Muscle of leg (tissue), 16 donors: ENCODE data around the gene ST7L. TPM values are rescaled to one million over a fixed set of nuclear protein-coding genes. Genes with fewer than 3 reads are reported as not detected.
"Not testable (repeated sequence)": the region's sequence is repeated elsewhere in the genome, so short reads cannot be mapped to it uniquely, and the experiment has no call there.

Source experiments
- DNase-seq: peaks from one replicate; pipeline ENCODE4 v3.0.0; 2013
- H3K27ac ChIP-seq: one replicate; pipeline ENCODE4 v1.5.1; 2013; ENCODE audit warnings: mild to moderate bottlenecking, low read length, control low read depth
- H3K27me3 ChIP-seq: one replicate; pipeline ENCODE4 v1.6.1; 2013; ENCODE audit warnings: low read length; ENCODE audit not compliant: control insufficient read depth, insufficient read depth
- H3K36me3 ChIP-seq: one replicate; pipeline ENCODE4 v1.6.1; 2013; ENCODE audit warnings: low read length; ENCODE audit not compliant: control insufficient read depth, insufficient read depth
- H3K4me1 ChIP-seq: one replicate; pipeline ENCODE4 v1.6.1; 2013; ENCODE audit warnings: low read length; ENCODE audit not compliant: control insufficient read depth, insufficient read depth
- H3K4me3 ChIP-seq: one replicate; pipeline ENCODE4 v1.5.1; 2013; ENCODE audit warnings: low read length, control low read depth
- H3K9me3 ChIP-seq: replicated peaks from 2 replicates; pipeline ENCODE4 v1.6.1; 2013; ENCODE audit warnings: low read depth, low read length; ENCODE audit not compliant: control insufficient read depth
- WGBS: methylation state at CpG from one replicate; pipeline ENCODE4 v1.1.5; 2013; ENCODE audit warnings: missing lambda C conversion rate; ENCODE audit not compliant: insufficient coverage; 5-methylcytosine and 5-hydroxymethylcytosine counted together
- long read RNA-seq, 11 donors: transcript quantifications; one replicate each; lab custom pipeline, GENCODE V29; 2026
- polyA plus RNA-seq, 8 donors: library from polyadenylated mRNA; unstranded; fragments of 120-200 nt; gene quantifications; one replicate each; pipeline versions ENCODE4 v1.2.1 to v1.2.3, GENCODE V29; 2013; ENCODE audit warnings: inconsistent platforms in 1 of 8, low replicate concordance in 1 of 8; ENCODE audit not compliant: insufficient read length in 8 of 8, insufficient read depth in 1 of 8
- total RNA-seq: library from RNA; stranded (reverse); fragments of 120-200 nt; gene quantifications from one replicate; pipeline ENCODE4 v1.2.4, GENCODE V29; 2013

The ST7L gene
- total RNA-seq (18.5 TPM), polyA plus RNA-seq (10 to 100 TPM; 14.6 to 20.8 (median 16.5) TPM)
- long read RNA-seq, donor 1, result 0 reads
- long read RNA-seq, donor 2, result 0 reads
- long read RNA-seq, donor 3, full-length matches to known transcripts, result 4 of 4 reads
- long read RNA-seq, donor 3, partial matches to known transcripts, result 0 of 4 reads
- long read RNA-seq, donor 3, other reads (novel, unspliced or antisense), result 0 of 4 reads
- long read RNA-seq, donor 4, partial matches to known transcripts, result 0 of 20 reads
- long read RNA-seq, donor 4, other reads (novel, unspliced or antisense), result 19 of 20 reads
- long read RNA-seq, donor 5, full-length matches to known transcripts, result 5 of 14 reads
- long read RNA-seq, donor 5, partial matches to known transcripts, result 9 of 14 reads
- long read RNA-seq, donor 5, other reads (novel, unspliced or antisense), result 0 of 14 reads
- long read RNA-seq, donor 6, full-length matches to known transcripts, result 2 of 13 reads
- long read RNA-seq, donor 6, partial matches to known transcripts, result 11 of 13 reads
- long read RNA-seq, donor 6, other reads (novel, unspliced or antisense), result 0 of 13 reads
- long read RNA-seq, donor 7, partial matches to known transcripts, result 0 of 4 reads
- long read RNA-seq, donor 7, other reads (novel, unspliced or antisense), result 0 of 4 reads
- long read RNA-seq, donor 8, full-length matches to known transcripts, result 2 of 2 reads
- long read RNA-seq, donor 8, partial matches to known transcripts, result 0 of 2 reads
- long read RNA-seq, donor 8, other reads (novel, unspliced or antisense), result 0 of 2 reads
- long read RNA-seq, donor 9, full-length matches to known transcripts, result 2 of 2 reads
- long read RNA-seq, donor 9, partial matches to known transcripts, result 0 of 2 reads
- long read RNA-seq, donor 9, other reads (novel, unspliced or antisense), result 0 of 2 reads
- long read RNA-seq, donor 10, full-length matches to known transcripts, result 3 of 11 reads
- long read RNA-seq, donor 10, partial matches to known transcripts, result 8 of 11 reads
- long read RNA-seq, donor 10, other reads (novel, unspliced or antisense), result 0 of 11 reads
- long read RNA-seq, donor 11, partial matches to known transcripts, result 166 of 168 reads
- long read RNA-seq, donor 11, other reads (novel, unspliced or antisense), result 0 of 168 reads

- Histone ChIP-seq H3K27me3 (no peaks in the 10 kb centered on the region), H3K4me3 (peak within 1 kb of the TSS; percentile 69), H3K36me3 (peaks cover 14% of the 10 kb centered on the region), H3K4me1 (peaks cover 13% of the 10 kb centered on the region), H3K27ac (peak within 1 kb of the TSS; percentile 98), H3K9me3 (no peaks in the 10 kb centered on the region)
- peak; percentile 94 for DNase-seq
- under 1% methylated on average over 44 of the region's 48 CpGs for WGBS
Observed at GRCh38 chr1:112618721-112619517, at the start of gene ST7L. TSS of gene ST7L (minus strand) at chr1:112619141. CDS start at chr1:112619113, 28 bp downstream.

GRCh38 chr1:112666946-112667345, 48.0 kb upstream of the ST7L start:
- no CpG with 5 or more reads among the region's 2 CpGs for WGBS

GRCh38 chr1:112665857-112666256, 46.9 kb upstream of the ST7L start:
- Histone ChIP-seq H3K9me3 (no peaks in the 10 kb centered on the region), H3K4me1 (no peaks in the 10 kb centered on the region), H3K27ac (no peak overlapping the region), H3K27me3 (no peaks in the 10 kb centered on the region), H3K4me3 (no peak overlapping the region), H3K36me3 (peaks cover 39% of the 10 kb centered on the region)
- 100% methylated on average over 1 of the region's 3 CpGs for WGBS
- no peak for DNase-seq

More at GRCh38 chr1:112666946-112667345, 48.0 kb upstream of the ST7L start:
- H3K4me3 ChIP-seq, result no peak overlapping the region
- H3K9me3 ChIP-seq, result no peaks in the 10 kb centered on the region
- peaks cover 36% of the 10 kb centered on the region for H3K36me3 ChIP-seq
- no peaks in the 10 kb centered on the region for H3K27me3 ChIP-seq
- H3K27ac ChIP-seq, result no peak overlapping the region
- H3K4me1 ChIP-seq, result no peaks in the 10 kb centered on the region
- DNase-seq, result no peak

GRCh38 chr1:112651205-112651604, 32.3 kb upstream of the ST7L start:
- no peaks in the 10 kb centered on the region for H3K4me1 ChIP-seq
- H3K27ac ChIP-seq, result no peak overlapping the region
- H3K9me3 ChIP-seq, result no peaks in the 10 kb centered on the region
- H3K27me3 ChIP-seq, result no peaks in the 10 kb centered on the region
- no peak for DNase-seq
- H3K4me3 ChIP-seq, result no peak overlapping the region
- H3K36me3 ChIP-seq, result peaks cover 23% of the 10 kb centered on the region
- whole genome bisulfite sequencing, result no CpG with 5 or more reads among the region's 1 CpG

- Histone ChIP-seq H3K4me3 (no peak overlapping the region), H3K36me3 (peaks cover 16% of the 10 kb centered on the region), H3K4me1 (no peaks in the 10 kb centered on the region), H3K27me3 (no peaks in the 10 kb centered on the region), H3K27ac (no peak overlapping the region), H3K9me3 (no peaks in the 10 kb centered on the region)
- no peak for DNase-seq
- 100% methylated on average over 2 of the region's 4 CpGs for WGBS
Observed at GRCh38 chr1:112646225-112646624, 27.3 kb upstream of the ST7L start.

- no peaks in the 10 kb centered on the region for H3K4me1 ChIP-seq
- DNase-seq, result no peak
- H3K27ac ChIP-seq, result no peak overlapping the region
- no peaks in the 10 kb centered on the region for H3K9me3 ChIP-seq
- H3K4me3 ChIP-seq, result no peak overlapping the region
- no peaks in the 10 kb centered on the region for H3K27me3 ChIP-seq
- peaks cover 5% of the 10 kb centered on the region for H3K36me3 ChIP-seq
- no CpG with 5 or more reads among the region's 2 CpGs for whole genome bisulfite sequencing
Observed at GRCh38 chr1:112643080-112643479, 24.1 kb upstream of the ST7L start.

- not testable (repeated sequence) for H3K9me3 ChIP-seq, DNase-seq, H3K4me1 ChIP-seq, H3K27ac ChIP-seq, H3K4me3 ChIP-seq, H3K36me3 ChIP-seq, H3K27me3 ChIP-seq
- WGBS, result 86% methylated on average over 17 of the region's 23 CpGs
Observed at GRCh38 chr1:112640437-112640836, 21.5 kb upstream of the ST7L start.

GRCh38 chr1:112638110-112638428, 19.1 kb upstream of the ST7L start:
- WGBS, result 100% methylated on average over 1 of the region's 1 CpG
- H3K36me3 ChIP-seq, result no peaks in the 10 kb centered on the region
- no peaks in the 10 kb centered on the region for H3K4me1 ChIP-seq
- H3K9me3 ChIP-seq, result no peaks in the 10 kb centered on the region
- no peak overlapping the region for H3K27ac ChIP-seq
- no peak for DNase-seq
- no peak overlapping the region for H3K4me3 ChIP-seq
- no peaks in the 10 kb centered on the region for H3K27me3 ChIP-seq

GRCh38 chr1:112637254-112638109, 18.5 kb upstream of the ST7L start:
- no peaks in the 10 kb centered on the region for H3K36me3 ChIP-seq
- H3K4me1 ChIP-seq, result no peaks in the 10 kb centered on the region
- H3K27ac ChIP-seq, result no peak overlapping the region
- no peak for DNase-seq
- no peak overlapping the region for H3K4me3 ChIP-seq
- no peaks in the 10 kb centered on the region for H3K27me3 ChIP-seq
- 90% methylated on average over 2 of the region's 4 CpGs for WGBS
- no peaks in the 10 kb centered on the region for H3K9me3 ChIP-seq
